GM10248 (cell line): ENCODE data around the gene HCK.

Source experiments
- CTCF ChIA-PET: fragments of 300-600 bp; sonication (Branson Sonifier 250); formaldehyde crosslinking; extraction: SDS; loops from one replicate; lab custom pipeline; 2021; ENCODE audit warnings: antibody characterized with exemption; lab: Yijun Ruan, JAX
- POLR2A ChIA-PET: fragments of 350-650 bp; sonication (Branson Sonifier 250); formaldehyde crosslinking; extraction: SDS; loops from one replicate; lab custom pipeline; 2020; ENCODE audit warnings: antibody characterized with exemption; lab: Yijun Ruan, JAX
- DNase-seq: peaks from one replicate; pipeline ENCODE4 v3.0.0; 2012; ENCODE audit errors: extremely low spot score
- CTCF ChIP-seq: IDR thresholded peaks from 2 replicates; pipeline ENCODE4 v1.5.1; 2012; ENCODE audit warnings: mild to moderate bottlenecking, low read depth; ENCODE audit errors: extremely low read depth, missing control alignments, control extremely low read depth

HCK gene

GRCh38 chr20:32037929-32038328 is 14.1 kb upstream of the HCK start:
- TF ChIP-seq CTCF = no peak
- CTCF ChIA-PET = no interaction called here
- no peak for DNase-seq
- POLR2A ChIA-PET = no interaction called here

- DNase-seq = peak; percentile 61
- ChIA-PET POLR2A (no interaction called here), CTCF (interaction anchor here (1.1 to 4.6 kb wide), 4 partner anchors 9 to 217 kb away, joined by 3 to 66 read pairs (median 6); partner anchors contain the start of gene PDRG1)
- no peak for TF ChIP-seq CTCF
Observed at GRCh38 chr20:32040142-32040953, 11.7 kb upstream of the HCK start.

- ChIA-PET POLR2A (no interaction called here), CTCF (interaction anchor here (1.0 to 1.4 kb wide), 3 partner anchors 11 to 15 kb away, joined by 3 to 4 read pairs (median 3); no protein-coding TSS in a partner anchor)
- no peak for DNase-seq
- TF ChIP-seq CTCF = no peak
Observed at GRCh38 chr20:32045999-32046398, 6.0 kb upstream of the HCK start.

- CTCF ChIA-PET = interaction anchor here (1.4 to 6.1 kb wide), 3 partner anchors 8 to 18 kb away, joined by 3 to 18 read pairs (median 4); no protein-coding TSS in a partner anchor
- POLR2A ChIA-PET = no interaction called here
- no peak for DNase-seq
- TF ChIP-seq CTCF = no peak
Observed at GRCh38 chr20:32050324-32050841, 1.7 kb upstream of the HCK start.

- POLR2A ChIA-PET = no interaction called here
- no peak for TF ChIP-seq CTCF
- peak; percentile 34 for DNase-seq
- CTCF ChIA-PET = interaction anchor here (1.4 to 6.1 kb wide), 3 partner anchors 9 to 19 kb away, joined by 3 to 18 read pairs (median 4); no protein-coding TSS in a partner anchor
Observed at GRCh38 chr20:32050851-32051556, 1.0 kb upstream of the HCK start.

- no peak for DNase-seq
- no peak for TF ChIP-seq CTCF
- ChIA-PET POLR2A (interaction anchor here (2.6 kb wide), 1 partner anchor 11 kb away, joined by 22 read pairs; no protein-coding TSS in a partner anchor), CTCF (interaction anchor here (1.8 to 6.1 kb wide), 3 partner anchors 10 to 19 kb away, joined by 4 to 18 read pairs (median 5); no protein-coding TSS in a partner anchor)
Observed at GRCh38 chr20:32051720-32052089, 337 bp upstream of the HCK start.
